ENCODE results near the gene SAXO1. TPM values are rescaled to one million over a fixed set of nuclear protein-coding genes. Genes with fewer than 3 reads are reported as not detected.

The SAXO1 gene
- total RNA-seq, 1 donor from 2014 or later = 0.02 TPM

- CTCF ChIA-PET = no interaction called here
- no peak overlapping the region for H3K4me3 Mint-ChIP-seq
Observed at GRCh38 chr9:18906656-18907395, 126.2 kb downstream of the SAXO1 start.

GRCh38 chr9:18905883-18906629, 127.0 kb downstream of the SAXO1 start:
- peaks cover 21% of the 10 kb centered on the region for H3K9me3 Mint-ChIP-seq
- no peak for TF ChIP-seq CTCF (IDR thresholded peaks at IDR 0.05)
- no peaks in the 10 kb centered on the region for H3K36me3 Mint-ChIP-seq (ENCODE audit: low read depth)
- ATAC-seq (ENCODE audit: low read depth) = no peak
- H3K27ac Mint-ChIP-seq = no peak overlapping the region
- CTCF ChIA-PET = no interaction called here
- intact Hi-C loops (cut with micrococcal nuclease) = no loop called here
- no peak overlapping the region for H3K4me3 Mint-ChIP-seq
- H3K27me3 Mint-ChIP-seq = peaks cover 4% of the 10 kb centered on the region
- DNase-seq = no peak
- no peaks in the 10 kb centered on the region for H3K4me1 Mint-ChIP-seq
- POLR2A ChIA-PET = no interaction called here

More at GRCh38 chr9:18906656-18907395, 126.2 kb downstream of the SAXO1 start:
- TF ChIP-seq CTCF (IDR thresholded peaks at IDR 0.05) = no peak
- Mint-ChIP-seq H3K27me3 (peaks cover 8% of the 10 kb centered on the region), H3K4me1 (no peaks in the 10 kb centered on the region), H3K36me3 (ENCODE audit: low read depth) (no peaks in the 10 kb centered on the region), H3K9me3 (peaks cover 17% of the 10 kb centered on the region), H3K27ac (no peak overlapping the region)
- POLR2A ChIA-PET = no interaction called here
- DNase-seq (no peak), ATAC-seq (ENCODE audit: low read depth) (no peak)
- intact Hi-C loops (cut with micrococcal nuclease) = no loop called here

GRCh38 chr9:18905028-18905882, 127.8 kb downstream of the SAXO1 start:
- Mint-ChIP-seq H3K27ac (no peak overlapping the region), H3K4me1 (no peaks in the 10 kb centered on the region), H3K9me3 (peaks cover 21% of the 10 kb centered on the region), H3K27me3 (peaks cover 2% of the 10 kb centered on the region), H3K4me3 (no peak overlapping the region), H3K36me3 (ENCODE audit: low read depth) (no peaks in the 10 kb centered on the region)
- intact Hi-C loops (cut with micrococcal nuclease) = no loop called here
- DNase-seq (no peak), ATAC-seq (ENCODE audit: low read depth) (no peak)
- TF ChIP-seq CTCF (IDR thresholded peaks at IDR 0.05) = no peak
- CTCF ChIA-PET = no interaction called here
- POLR2A ChIA-PET = no interaction called here

- H3K27me3 Mint-ChIP-seq = no peaks in the 10 kb centered on the region
- TF ChIP-seq CTCF (IDR thresholded peaks at IDR 0.05) = no peak
- no peak overlapping the region for H3K4me3 Mint-ChIP-seq
- ATAC-seq (ENCODE audit: low read depth) = no peak
- H3K4me1 Mint-ChIP-seq = no peaks in the 10 kb centered on the region
- no peak overlapping the region for H3K27ac Mint-ChIP-seq
- ChIA-PET POLR2A (no interaction called here), CTCF (no interaction called here)
- H3K36me3 Mint-ChIP-seq (ENCODE audit: low read depth) = no peaks in the 10 kb centered on the region
- DNase-seq = no peak
- intact Hi-C loops (cut with micrococcal nuclease) = no loop called here
- peaks cover 21% of the 10 kb centered on the region for H3K9me3 Mint-ChIP-seq
Observed at GRCh38 chr9:18903450-18903849, 129.6 kb downstream of the SAXO1 start.
